ENCODE measurements around the gene PIK3C2G.

DNA sequence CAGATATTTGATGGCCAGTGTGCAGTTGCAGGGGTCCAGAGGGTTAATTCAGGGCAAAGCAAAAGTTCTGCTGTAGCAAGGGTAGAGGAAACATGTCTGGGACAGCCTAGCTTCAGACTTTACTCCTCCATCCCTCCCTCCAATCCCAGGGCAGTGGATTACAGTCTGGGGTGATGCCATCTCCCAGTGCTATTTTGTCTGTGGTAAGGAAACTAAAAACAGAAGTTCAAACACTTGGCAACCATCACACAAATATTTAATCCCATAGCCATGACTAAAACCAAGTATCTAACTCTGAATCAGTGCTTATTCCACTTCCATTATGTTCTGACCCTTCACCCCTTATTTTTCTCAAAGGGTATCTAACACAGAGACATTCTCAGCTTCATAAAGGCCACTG, 61.8 kb downstream of the PIK3C2G start:
- TF ChIP-seq YY1 (IDR thresholded peaks at IDR 0.05) (no peak), JUND (IDR thresholded peaks at IDR 0.05) (no peak), GABPA (IDR thresholded peaks at IDR 0.05 in 1 of 2, conservative IDR thresholded peaks at IDR 0.05 in 1 of 2) (no peak), FOXA2 (IDR thresholded peaks at IDR 0.05) (no peak), EGR1 (IDR thresholded peaks at IDR 0.05; ENCODE audit: low read depth in 2 of 2) (no peak), HNF4A (conservative IDR thresholded peaks at IDR 0.05) (no peak), RAD21 (IDR thresholded peaks at IDR 0.05) (no peak), TAF1 (conservative IDR thresholded peaks at IDR 0.05) (no peak), HNF4G (IDR thresholded peaks at IDR 0.05) (no peak)
- TF ChIP-seq, protein P1, sequence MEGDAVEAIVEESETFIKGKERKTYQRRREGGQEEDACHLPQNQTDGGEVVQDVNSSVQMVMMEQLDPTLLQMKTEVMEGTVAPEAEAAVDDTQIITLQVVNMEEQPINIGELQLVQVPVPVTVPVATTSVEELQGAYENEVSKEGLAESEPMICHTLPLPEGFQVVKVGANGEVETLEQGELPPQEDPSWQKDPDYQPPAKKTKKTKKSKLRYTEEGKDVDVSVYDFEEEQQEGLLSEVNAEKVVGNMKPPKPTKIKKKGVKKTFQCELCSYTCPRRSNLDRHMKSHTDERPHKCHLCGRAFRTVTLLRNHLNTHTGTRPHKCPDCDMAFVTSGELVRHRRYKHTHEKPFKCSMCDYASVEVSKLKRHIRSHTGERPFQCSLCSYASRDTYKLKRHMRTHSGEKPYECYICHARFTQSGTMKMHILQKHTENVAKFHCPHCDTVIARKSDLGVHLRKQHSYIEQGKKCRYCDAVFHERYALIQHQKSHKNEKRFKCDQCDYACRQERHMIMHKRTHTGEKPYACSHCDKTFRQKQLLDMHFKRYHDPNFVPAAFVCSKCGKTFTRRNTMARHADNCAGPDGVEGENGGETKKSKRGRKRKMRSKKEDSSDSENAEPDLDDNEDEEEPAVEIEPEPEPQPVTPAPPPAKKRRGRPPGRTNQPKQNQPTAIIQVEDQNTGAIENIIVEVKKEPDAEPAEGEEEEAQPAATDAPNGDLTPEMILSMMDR (IDR thresholded peaks at IDR 0.05; ENCODE audit: low read depth, low read length, missing input control) = no peak
- TF ChIP-seq, protein P2, sequence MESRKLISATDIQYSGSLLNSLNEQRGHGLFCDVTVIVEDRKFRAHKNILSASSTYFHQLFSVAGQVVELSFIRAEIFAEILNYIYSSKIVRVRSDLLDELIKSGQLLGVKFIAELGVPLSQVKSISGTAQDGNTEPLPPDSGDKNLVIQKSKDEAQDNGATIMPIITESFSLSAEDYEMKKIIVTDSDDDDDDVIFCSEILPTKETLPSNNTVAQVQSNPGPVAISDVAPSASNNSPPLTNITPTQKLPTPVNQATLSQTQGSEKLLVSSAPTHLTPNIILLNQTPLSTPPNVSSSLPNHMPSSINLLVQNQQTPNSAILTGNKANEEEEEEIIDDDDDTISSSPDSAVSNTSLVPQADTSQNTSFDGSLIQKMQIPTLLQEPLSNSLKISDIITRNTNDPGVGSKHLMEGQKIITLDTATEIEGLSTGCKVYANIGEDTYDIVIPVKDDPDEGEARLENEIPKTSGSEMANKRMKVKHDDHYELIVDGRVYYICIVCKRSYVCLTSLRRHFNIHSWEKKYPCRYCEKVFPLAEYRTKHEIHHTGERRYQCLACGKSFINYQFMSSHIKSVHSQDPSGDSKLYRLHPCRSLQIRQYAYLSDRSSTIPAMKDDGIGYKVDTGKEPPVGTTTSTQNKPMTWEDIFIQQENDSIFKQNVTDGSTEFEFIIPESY (IDR thresholded peaks at IDR 0.05) = no peak
- TF ChIP-seq, protein P3, sequence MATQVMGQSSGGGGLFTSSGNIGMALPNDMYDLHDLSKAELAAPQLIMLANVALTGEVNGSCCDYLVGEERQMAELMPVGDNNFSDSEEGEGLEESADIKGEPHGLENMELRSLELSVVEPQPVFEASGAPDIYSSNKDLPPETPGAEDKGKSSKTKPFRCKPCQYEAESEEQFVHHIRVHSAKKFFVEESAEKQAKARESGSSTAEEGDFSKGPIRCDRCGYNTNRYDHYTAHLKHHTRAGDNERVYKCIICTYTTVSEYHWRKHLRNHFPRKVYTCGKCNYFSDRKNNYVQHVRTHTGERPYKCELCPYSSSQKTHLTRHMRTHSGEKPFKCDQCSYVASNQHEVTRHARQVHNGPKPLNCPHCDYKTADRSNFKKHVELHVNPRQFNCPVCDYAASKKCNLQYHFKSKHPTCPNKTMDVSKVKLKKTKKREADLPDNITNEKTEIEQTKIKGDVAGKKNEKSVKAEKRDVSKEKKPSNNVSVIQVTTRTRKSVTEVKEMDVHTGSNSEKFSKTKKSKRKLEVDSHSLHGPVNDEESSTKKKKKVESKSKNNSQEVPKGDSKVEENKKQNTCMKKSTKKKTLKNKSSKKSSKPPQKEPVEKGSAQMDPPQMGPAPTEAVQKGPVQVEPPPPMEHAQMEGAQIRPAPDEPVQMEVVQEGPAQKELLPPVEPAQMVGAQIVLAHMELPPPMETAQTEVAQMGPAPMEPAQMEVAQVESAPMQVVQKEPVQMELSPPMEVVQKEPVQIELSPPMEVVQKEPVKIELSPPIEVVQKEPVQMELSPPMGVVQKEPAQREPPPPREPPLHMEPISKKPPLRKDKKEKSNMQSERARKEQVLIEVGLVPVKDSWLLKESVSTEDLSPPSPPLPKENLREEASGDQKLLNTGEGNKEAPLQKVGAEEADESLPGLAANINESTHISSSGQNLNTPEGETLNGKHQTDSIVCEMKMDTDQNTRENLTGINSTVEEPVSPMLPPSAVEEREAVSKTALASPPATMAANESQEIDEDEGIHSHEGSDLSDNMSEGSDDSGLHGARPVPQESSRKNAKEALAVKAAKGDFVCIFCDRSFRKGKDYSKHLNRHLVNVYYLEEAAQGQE (IDR thresholded peaks at IDR 0.05) = no peak
- TF ChIP-seq, protein P4, sequence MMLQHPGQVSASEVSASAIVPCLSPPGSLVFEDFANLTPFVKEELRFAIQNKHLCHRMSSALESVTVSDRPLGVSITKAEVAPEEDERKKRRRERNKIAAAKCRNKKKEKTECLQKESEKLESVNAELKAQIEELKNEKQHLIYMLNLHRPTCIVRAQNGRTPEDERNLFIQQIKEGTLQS (IDR thresholded peaks at IDR 0.05) = no peak
- TF ChIP-seq, protein P5, sequence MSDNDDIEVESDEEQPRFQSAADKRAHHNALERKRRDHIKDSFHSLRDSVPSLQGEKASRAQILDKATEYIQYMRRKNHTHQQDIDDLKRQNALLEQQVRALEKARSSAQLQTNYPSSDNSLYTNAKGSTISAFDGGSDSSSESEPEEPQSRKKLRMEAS (IDR thresholded peaks at IDR 0.05) = no peak
